Calu3 (cell line): ENCODE data around the gene SPOCD1. TPM values are rescaled to one million over a fixed set of nuclear protein-coding genes. Genes with fewer than 3 reads are reported as not detected.

Experiments
- BruUV-seq: library from RNA; stranded (reverse); fragments of 400-500 nt; replicated peaks from 2 replicates; lab custom pipeline; 2021; lab: Mats Ljungman, UMichigan
- CTCF ChIA-PET: fragments of 300-600 bp; sonication (Branson Sonifier 250); formaldehyde crosslinking; loops from one replicate; lab custom pipeline; 2022; ENCODE audit warnings: antibody characterized with exemption; lab: Charles Lee
- DNase-seq: peaks from one replicate; pipeline ENCODE4 v3.0.0; 2022
- H3K27ac Mint-ChIP-seq: one replicate; pipeline ENCODE4 v1.8.0; 2022; ENCODE audit warnings: mixed read lengths; ENCODE audit not compliant: unreplicated experiment
- H3K27me3 Mint-ChIP-seq: one replicate; pipeline ENCODE4 v1.8.0; 2022; ENCODE audit warnings: mixed read lengths; ENCODE audit not compliant: unreplicated experiment
- H3K36me3 Mint-ChIP-seq: one replicate; pipeline ENCODE4 v1.8.0; 2022; ENCODE audit warnings: mild to moderate bottlenecking, moderate library complexity, mixed read lengths; ENCODE audit not compliant: insufficient read depth, unreplicated experiment
- H3K4me1 Mint-ChIP-seq: one replicate; pipeline ENCODE4 v1.8.0; 2022; ENCODE audit warnings: mild to moderate bottlenecking, low read depth, mixed read lengths; ENCODE audit not compliant: unreplicated experiment
- H3K4me3 Mint-ChIP-seq: one replicate; pipeline ENCODE4 v1.8.0; 2022; ENCODE audit warnings: mild to moderate bottlenecking, low read depth, moderate library complexity, mixed read lengths; ENCODE audit not compliant: unreplicated experiment
- H3K9me3 Mint-ChIP-seq: one replicate; pipeline ENCODE4 v1.8.0; 2022; ENCODE audit warnings: low read depth, mixed read lengths; ENCODE audit not compliant: unreplicated experiment
- CTCF ChIP-seq: fragments of 200-600 bp; IDR thresholded peaks from one replicate; pipeline ENCODE4 v1.8.0; 2022; ENCODE audit warnings: antibody characterized with exemption; ENCODE audit not compliant: unreplicated experiment
- intact Hi-C: fragments of 100-400 bp; cut with micrococcal nuclease; formaldehyde crosslinking; loops from one replicate; pipeline ENCODE4 v1.10.0; 2022; ENCODE audit not compliant: unreplicated experiment
- total RNA-seq: library from RNA; stranded (reverse); gene quantifications from 2 replicates; pipeline ENCODE4 v1.2.3, GENCODE V29; 2022

SPOCD1 gene
- total RNA-seq, 1 experiment from 2014 or later = 6.3 TPM

DNA sequence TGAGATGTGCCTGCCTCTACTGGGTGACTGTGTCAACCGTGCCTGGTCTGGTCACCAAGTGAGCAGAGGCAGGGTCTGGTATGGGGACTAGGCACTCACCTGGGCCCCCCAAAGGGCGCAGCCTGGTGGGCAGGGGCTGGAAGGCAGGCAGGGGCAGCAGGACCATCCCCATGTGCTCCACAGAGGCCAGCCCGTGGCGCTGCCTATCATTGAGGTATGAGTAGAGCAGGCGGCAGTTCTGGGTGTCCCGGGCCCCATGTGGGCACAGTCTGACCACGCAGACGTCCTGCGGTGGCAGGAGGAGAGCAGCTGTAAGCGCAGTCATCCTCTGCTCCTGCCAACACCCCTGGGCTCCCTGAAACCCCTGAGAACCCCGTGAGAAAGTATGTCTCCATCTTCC lies 23.7 kb downstream of the SPOCD1 start:
- intact Hi-C loops = no loop called here
- no peak for TF ChIP-seq CTCF
- H3K36me3 Mint-ChIP-seq = peaks cover 22% of the 10 kb centered on the region
- DNase-seq = no peak
- CTCF ChIA-PET = interaction anchor here (0.6 kb wide), 1 partner anchor 29 kb away, joined by 8 read pairs; no protein-coding TSS in a partner anchor
- H3K4me1 Mint-ChIP-seq = peaks cover 18% of the 10 kb centered on the region
- BruUV-seq = no TSS peak
- no peaks in the 10 kb centered on the region for H3K27me3 Mint-ChIP-seq
- no peak overlapping the region for H3K4me3 Mint-ChIP-seq
- H3K27ac Mint-ChIP-seq = no peak overlapping the region
- H3K9me3 Mint-ChIP-seq = no peaks in the 10 kb centered on the region

DNA sequence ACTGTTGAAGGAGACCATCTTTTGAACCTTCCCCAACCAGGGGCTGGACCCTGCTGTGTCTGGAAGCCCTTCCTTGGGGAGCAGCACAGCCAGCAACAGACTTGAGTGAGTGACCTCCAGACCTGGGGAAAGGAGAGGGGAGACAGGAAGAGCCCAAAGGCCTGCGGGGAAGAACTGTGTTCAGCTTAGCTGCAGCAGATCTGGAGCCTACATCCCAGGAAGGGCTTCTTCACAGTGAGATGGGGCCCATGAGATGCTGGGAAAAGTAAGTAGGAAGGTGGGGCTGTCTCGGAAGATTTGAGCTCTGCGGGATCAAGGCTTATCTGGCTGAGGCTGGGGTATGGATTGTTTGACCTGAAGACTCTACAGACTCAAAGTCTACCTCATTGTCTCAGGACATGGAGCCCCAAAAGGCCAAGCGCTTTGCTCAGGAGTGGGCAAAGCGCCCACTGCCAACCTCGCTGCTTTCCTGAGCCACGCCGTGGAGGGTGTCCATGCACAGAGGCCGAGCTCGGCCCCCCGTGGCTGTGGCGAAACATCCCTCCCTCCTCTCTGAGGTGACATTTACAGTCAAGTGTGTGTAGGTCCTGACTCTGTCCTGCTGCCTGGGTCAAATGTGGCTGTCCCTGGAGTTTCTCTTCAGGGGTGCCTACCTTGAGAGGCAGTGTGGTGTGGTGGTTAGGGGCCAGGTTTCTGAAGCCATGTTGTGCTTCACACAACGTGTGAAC lies 24.5 kb downstream of the SPOCD1 start:
- Mint-ChIP-seq H3K27ac (no peak overlapping the region), H3K36me3 (peaks cover 22% of the 10 kb centered on the region)
- CTCF ChIA-PET = no interaction called here

GRCh38 chr1:31790641-31791091 lies 25.2 kb downstream of the SPOCD1 start:
- no peak for DNase-seq
- Mint-ChIP-seq H3K27me3 (no peaks in the 10 kb centered on the region), H3K4me3 (no peak overlapping the region), H3K36me3 (peaks cover 22% of the 10 kb centered on the region), H3K4me1 (peaks cover 10% of the 10 kb centered on the region), H3K9me3 (no peaks in the 10 kb centered on the region), H3K27ac (no peak overlapping the region)
- no peak for TF ChIP-seq CTCF
- intact Hi-C loops = no loop called here
- CTCF ChIA-PET = interaction anchor here (2.5 kb wide), 1 partner anchor 120 kb away, joined by 21 read pairs; no protein-coding TSS in a partner anchor
- no TSS peak for BruUV-seq

More for the DNA sequence above, 24.5 kb downstream of the SPOCD1 start:
- BruUV-seq = no TSS peak
- DNase-seq = no peak
- no peak for TF ChIP-seq CTCF
- intact Hi-C loops = no loop called here
- no peak overlapping the region for H3K4me3 Mint-ChIP-seq
- no peaks in the 10 kb centered on the region for H3K27me3 Mint-ChIP-seq
- H3K9me3 Mint-ChIP-seq = no peaks in the 10 kb centered on the region
- peaks cover 10% of the 10 kb centered on the region for H3K4me1 Mint-ChIP-seq

GRCh38 chr1:31790140-31790539 lies 25.7 kb downstream of the SPOCD1 start:
- H3K9me3 Mint-ChIP-seq = no peaks in the 10 kb centered on the region
- H3K27me3 Mint-ChIP-seq = no peaks in the 10 kb centered on the region
- CTCF ChIA-PET = interaction anchor here (1.6 to 2.6 kb wide), 4 partner anchors 45 to 174 kb away, joined by 15 to 30 read pairs (median 24); partner anchors contain the start of gene PEF1
- intact Hi-C loops = no loop called here
- no peak for DNase-seq
- peaks cover 10% of the 10 kb centered on the region for H3K4me1 Mint-ChIP-seq
- BruUV-seq = no TSS peak
- H3K27ac Mint-ChIP-seq = peak overlapping the region; percentile 40
- peaks cover 22% of the 10 kb centered on the region for H3K36me3 Mint-ChIP-seq
- H3K4me3 Mint-ChIP-seq = no peak overlapping the region
- no peak for TF ChIP-seq CTCF
